Ishikawa (cell line): ENCODE results near the gene CD164L2.

Experiments
- CEBPB ChIP-seq: IDR thresholded peaks from 2 replicates; pipeline ENCODE4 v1.6.1; 2012
- CREB1 ChIP-seq: IDR thresholded peaks from 2 replicates; pipeline ENCODE4 v1.6.1; 2012; ENCODE audit warnings: low read depth
- EGR1 ChIP-seq: IDR thresholded peaks from 2 replicates; pipeline ENCODE4 v1.6.1; 2012
- EP300 ChIP-seq: IDR thresholded peaks from 2 replicates; pipeline ENCODE4 v1.6.1; 2012; ENCODE audit warnings: borderline replicate concordance
- RAD21 ChIP-seq: IDR thresholded peaks from 2 replicates; pipeline ENCODE4 v1.6.1; 2012; ENCODE audit warnings: low read depth
- TAF1 ChIP-seq: IDR thresholded peaks from 2 replicates; pipeline ENCODE4 v1.6.1; 2012; ENCODE audit warnings: low read depth, mild to moderate bottlenecking
- USF1 ChIP-seq: IDR thresholded peaks from 2 replicates; pipeline ENCODE4 v1.6.1; 2012
- ZBTB7A ChIP-seq: IDR thresholded peaks from 2 replicates; pipeline ENCODE4 v1.6.1; 2012; ENCODE audit warnings: low read depth
- TF ChIP-seq, protein P1 (sequence below): IDR thresholded peaks from 2 replicates; pipeline ENCODE4 v1.6.1; 2012

- TF ChIP-seq USF1 (no peak), EP300 (no peak), CREB1 (no peak), CEBPB (no peak), RAD21 (no peak), TAF1 (no peak), ZBTB7A (no peak), EGR1 (no peak)
- TF ChIP-seq, protein P1, sequence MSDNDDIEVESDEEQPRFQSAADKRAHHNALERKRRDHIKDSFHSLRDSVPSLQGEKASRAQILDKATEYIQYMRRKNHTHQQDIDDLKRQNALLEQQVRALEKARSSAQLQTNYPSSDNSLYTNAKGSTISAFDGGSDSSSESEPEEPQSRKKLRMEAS, result no peak
Observed at GRCh38 chr1:27335506-27336422, 47.4 kb downstream of the CD164L2 start.
